ENCODE measurements around the gene ADIRF.
A peak's percentile ranks its signal among the peaks of the same experiment; 100 is the strongest.
"Not testable (repeated sequence)": the region's sequence is repeated elsewhere in the genome, so short reads cannot be mapped to it uniquely, and the experiment has no call there.

The ADIRF gene

GRCh38 chr10:86981020-86981419 is 12.7 kb downstream of the ADIRF start:
- peak in 1 of 2 donors; percentile 24 for DNase-seq

GRCh38 chr10:86981716-86982115 is 13.4 kb downstream of the ADIRF start:
- peak; percentile 9 to 40 for DNase-seq

- DNase-seq = not testable (repeated sequence)
Observed at GRCh38 chr10:86984498-86984897, 16.2 kb downstream of the ADIRF start.

- no peak for DNase-seq
Observed at GRCh38 chr10:86988520-86988919, 20.2 kb downstream of the ADIRF start.

- DNase-seq = not testable (repeated sequence)
Observed at GRCh38 chr10:86991362-86991761, 23.1 kb downstream of the ADIRF start.

- DNase-seq = no peak
Observed at GRCh38 chr10:86992456-86992855, 24.2 kb downstream of the ADIRF start.

GRCh38 chr10:86992929-86993328 is 24.6 kb downstream of the ADIRF start:
- DNase-seq = no peak

- peak; percentile 84 to 90 for DNase-seq
Observed at GRCh38 chr10:86999802-87000403, 31.6 kb downstream of the ADIRF start.

- peak; percentile 72 to 76 for DNase-seq
Observed at GRCh38 chr10:87000491-87000890, 32.2 kb downstream of the ADIRF start.

GRCh38 chr10:87007124-87007523 is 38.8 kb downstream of the ADIRF start:
- not testable (repeated sequence) for DNase-seq

GRCh38 chr10:87007674-87008073 is 39.4 kb downstream of the ADIRF start:
- DNase-seq = not testable (repeated sequence)

- DNase-seq = not testable (repeated sequence)
Observed at GRCh38 chr10:87008303-87008702, 40.0 kb downstream of the ADIRF start.

GRCh38 chr10:87009134-87009696 is 40.9 kb downstream of the ADIRF start:
- not testable (repeated sequence) for DNase-seq

GRCh38 chr10:87013528-87013927 is 45.2 kb downstream of the ADIRF start:
- peak; percentile 6 to 29 for DNase-seq

- not testable (repeated sequence) for DNase-seq
Observed at GRCh38 chr10:87014986-87015716, 46.9 kb downstream of the ADIRF start.

GRCh38 chr10:87018127-87018526 is 49.8 kb downstream of the ADIRF start:
- DNase-seq = not testable (repeated sequence)

GRCh38 chr10:87019066-87019465 is 50.8 kb downstream of the ADIRF start:
- DNase-seq = not testable (repeated sequence)

GRCh38 chr10:87019504-87019903 is 51.2 kb downstream of the ADIRF start:
- DNase-seq = not testable (repeated sequence)

GRCh38 chr10:87020056-87020455 is 51.8 kb downstream of the ADIRF start, which contains the start of gene FAM25A:
TSS of gene FAM25A (plus strand) at chr10:87020294. CDS start at chr10:87020325, 31 bp downstream.
- DNase-seq = not testable (repeated sequence)

Measured in inflammatory macrophage (primary cell).